KMS-11 (cell line): ENCODE measurements around the gene CYB561D1.
A peak's percentile ranks its signal among the peaks of the same experiment; 100 is the strongest.

Experiments used
- H2AFZ ChIP-seq: fragments of 200-600 bp; sonication (generic); 2 replicates; pipeline ENCODE4 v1.6.1; 2016; ENCODE audit warnings: antibody characterized with exemption, mixed run types, low read depth
- H3K27ac ChIP-seq: fragments of 200-600 bp; sonication (generic); 2 replicates; pipeline ENCODE4 v1.6.1; 2016; ENCODE audit warnings: mild to moderate bottlenecking, mixed run types
- H3K27me3 ChIP-seq: fragments of 200-600 bp; sonication (generic); 2 replicates; pipeline ENCODE4 v1.6.1; 2017; ENCODE audit warnings: mild to moderate bottlenecking, low read depth, mixed run types, moderate library complexity; ENCODE audit not compliant: insufficient read depth
- H3K36me3 ChIP-seq: fragments of 200-600 bp; sonication (generic); 2 replicates; pipeline ENCODE4 v1.6.1; 2017; ENCODE audit warnings: mild to moderate bottlenecking, mixed run types; ENCODE audit not compliant: insufficient read depth
- H3K4me1 ChIP-seq: fragments of 200-600 bp; sonication (generic); 2 replicates; pipeline ENCODE4 v1.6.1; 2016; ENCODE audit warnings: mild to moderate bottlenecking, low read depth, mixed run types; ENCODE audit not compliant: poor library complexity, severe bottlenecking
- H3K4me2 ChIP-seq: fragments of 200-600 bp; sonication (generic); 2 replicates; pipeline ENCODE4 v1.7.0; 2016; ENCODE audit warnings: mild to moderate bottlenecking, mixed run types
- H3K4me3 ChIP-seq: fragments of 200-600 bp; sonication (generic); IDR thresholded peaks from 2 replicates; pipeline ENCODE4 v1.6.1; 2017; ENCODE audit warnings: low read depth, low read length, mixed read lengths; ENCODE audit not compliant: insufficient read depth
- H3K79me2 ChIP-seq: fragments of 200-600 bp; sonication (generic); 2 replicates; pipeline ENCODE4 v1.6.1; 2016; ENCODE audit warnings: low read depth, mixed run types; ENCODE audit not compliant: insufficient read depth
- H3K9ac ChIP-seq: fragments of 200-600 bp; sonication (generic); 2 replicates; pipeline ENCODE4 v1.6.1; 2016; ENCODE audit warnings: mild to moderate bottlenecking, mixed run types
- H4K20me1 ChIP-seq: fragments of 200-600 bp; sonication (generic); 2 replicates; pipeline ENCODE4 v1.6.1; 2016; ENCODE audit warnings: mild to moderate bottlenecking, mixed run types; ENCODE audit not compliant: insufficient read depth
- CTCF ChIP-seq: fragments of 200-600 bp; sonication (generic); conservative IDR thresholded peaks from 2 replicates; pipeline ENCODE4 v1.6.1; 2017; ENCODE audit warnings: low read depth, mild to moderate bottlenecking, antibody characterized with exemption, low read length, moderate library complexity, mixed read lengths

The CYB561D1 gene

GRCh38 chr1:109546311-109547109 is 52.6 kb downstream of the CYB561D1 start:
- peak overlapping the region; percentile 75 for H2AFZ ChIP-seq
- no peak overlapping the region for H3K9ac ChIP-seq
- H3K4me3 ChIP-seq, result peak overlapping the region; percentile 54

GRCh38 chr1:109547463-109548320 is 53.8 kb downstream of the CYB561D1 start:
- no peaks in the 10 kb centered on the region for H3K36me3 ChIP-seq
- peak overlapping the region; percentile 95 for H2AFZ ChIP-seq
- H3K4me2 ChIP-seq, result peak overlapping the region; percentile 72
- no peaks in the 10 kb centered on the region; the same call in 1 of the 2 replicates for H3K27me3 ChIP-seq
- TF ChIP-seq CTCF, result no peak
- H3K4me3 ChIP-seq, result no peak overlapping the region
- peaks cover 42% of the 10 kb centered on the region for H3K79me2 ChIP-seq
- no peaks in the 10 kb centered on the region for H4K20me1 ChIP-seq
- H3K9ac ChIP-seq, result peak overlapping the region; percentile 65; the same call in 1 of the 2 replicates
- H3K4me1 ChIP-seq, result peaks cover 30% of the 10 kb centered on the region
- H3K27ac ChIP-seq, result peak overlapping the region; percentile 57

More at GRCh38 chr1:109546311-109547109, 52.6 kb downstream of the CYB561D1 start:
- peak; percentile 99 for TF ChIP-seq CTCF
- Histone ChIP-seq H3K79me2 (peaks cover 31% of the 10 kb centered on the region), H3K27me3 (peaks cover 5% of the 10 kb centered on the region; the same call in 1 of the 2 replicates), H3K4me1 (peaks cover 30% of the 10 kb centered on the region), H4K20me1 (no peaks in the 10 kb centered on the region), H3K4me2 (peak overlapping the region; percentile 30; the same call in 1 of the 2 replicates), H3K36me3 (no peaks in the 10 kb centered on the region), H3K27ac (peak overlapping the region; percentile 16; the same call in 1 of the 2 replicates)

DNA sequence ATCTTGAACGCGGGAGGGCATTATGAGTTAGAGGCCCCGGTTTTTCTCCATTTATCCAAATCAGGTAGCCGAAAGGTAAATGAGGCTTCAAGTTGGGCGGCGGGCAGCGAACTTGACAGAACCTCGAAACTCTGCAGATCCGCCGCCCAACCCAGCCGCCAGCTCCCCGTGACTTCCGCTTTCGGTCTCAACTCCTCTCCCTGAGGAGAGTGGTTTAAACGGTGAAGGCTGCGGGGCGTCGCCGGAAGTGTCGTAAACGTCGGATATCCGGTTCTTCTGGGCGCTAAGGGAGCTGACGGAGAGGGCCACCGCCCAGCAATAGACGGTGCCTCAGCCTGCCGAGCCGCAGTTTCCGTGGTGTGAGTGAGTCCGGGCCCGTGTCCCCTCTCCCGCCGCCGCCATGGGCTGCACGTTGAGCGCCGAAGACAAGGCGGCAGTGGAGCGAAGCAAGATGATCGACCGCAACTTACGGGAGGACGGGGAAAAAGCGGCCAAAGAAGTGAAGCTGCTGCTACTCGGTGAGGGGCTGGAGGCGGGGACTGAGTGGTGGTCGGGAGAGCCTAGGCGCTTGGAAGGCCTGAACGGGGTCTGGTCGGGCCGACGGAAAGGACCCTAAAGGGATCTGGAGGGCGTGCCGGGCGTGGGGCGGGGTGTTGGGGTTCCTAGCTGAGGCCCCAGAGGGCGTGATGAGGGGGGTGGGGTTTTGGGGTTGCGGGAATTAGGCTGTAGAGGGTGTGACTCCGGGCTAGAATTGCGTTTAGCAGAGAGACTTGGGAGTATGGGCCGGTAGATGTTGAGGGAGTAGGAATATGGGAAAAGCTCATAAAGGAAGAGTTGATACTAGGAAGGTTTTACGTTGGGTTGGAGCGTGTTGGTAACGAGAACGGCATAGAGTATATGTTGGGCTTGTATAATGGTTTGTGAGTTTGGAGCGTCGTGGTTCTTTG is 54.7 kb downstream of the CYB561D1 start, which contains the start of gene GNAI3:
GNAI3 (plus strand) TSS at position 295 of the 947 bp plus-strand sequence; CDS start at position 401, 106 bp downstream.
- peak within 1 kb of the TSS; percentile 99 for H3K4me3 ChIP-seq

More for the DNA sequence above, 54.7 kb downstream of the CYB561D1 start, which contains the start of gene GNAI3:
- Histone ChIP-seq H4K20me1 (no peaks in the 10 kb centered on the region), H3K27ac (peak within 1 kb of the TSS; percentile 57), H3K4me2 (peak within 1 kb of the TSS; percentile 72), H3K4me1 (peaks cover 30% of the 10 kb centered on the region), H3K79me2 (peaks cover 51% of the 10 kb centered on the region), H3K27me3 (no peaks in the 10 kb centered on the region; the same call in 1 of the 2 replicates), H3K36me3 (no peaks in the 10 kb centered on the region), H2AFZ (peak within 1 kb of the TSS; percentile 95), H3K9ac (peak within 1 kb of the TSS; percentile 65)
- 0 out of 2 replicates have a peak, but pooled peaks have one; percentile 2 for TF ChIP-seq CTCF
